ENCODE results near the gene TCF3. TPM values are rescaled to one million over a fixed set of nuclear protein-coding genes. Genes with fewer than 3 reads are reported as not detected.

TCF3 gene
- total and polyA plus RNA-seq, 2 donors (not counting 3 experiments of a cell fraction or from before 2014, with no cell fraction given) = 147 to 193 TPM

DNA sequence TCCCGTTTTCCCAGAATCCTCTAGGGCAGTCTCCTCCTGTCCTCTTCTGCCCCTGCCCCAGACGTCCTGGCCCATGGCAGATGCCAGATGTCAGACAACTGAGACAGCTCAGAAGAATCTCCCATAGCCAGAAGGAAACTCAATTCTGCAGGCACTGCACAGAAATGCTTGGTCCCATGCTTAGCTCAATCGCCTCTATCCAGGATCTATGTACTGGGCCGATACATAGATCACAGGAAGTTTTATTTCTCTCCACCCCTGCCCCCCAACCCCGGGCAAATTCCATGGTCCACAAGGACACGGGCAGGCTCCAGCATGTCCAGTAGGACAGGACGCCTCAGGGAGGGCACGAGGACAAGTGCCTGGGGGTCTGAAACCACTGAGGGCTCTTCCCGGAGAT lies 64.5 kb downstream of the TCF3 start:
- H3K27me3 ChIP-seq (ENCODE audit: control insufficient read depth in 2 of 2, insufficient read depth in 2 of 2, low read length in 2 of 2) = no peaks in the 10 kb centered on the region
- intact Hi-C loops (cut with micrococcal nuclease) (no loop called here), dilution Hi-C loops (cut with MboI; ENCODE audit: extremely low pct_ligation_motif_present, low sequenced_read_pairs) (no loop called here)
- no peak overlapping the region for H3K9ac ChIP-seq (replicated peaks; ENCODE audit: extremely low read depth, insufficient read depth, low read length)
- no peak overlapping the region for H2AFZ ChIP-seq (ENCODE audit: low read depth, low read length)
- H3K27ac ChIP-seq (ENCODE audit: insufficient read depth, low read depth, low read length) = no peak overlapping the region
- FAIRE-seq (no peak), DNase-seq (ENCODE audit: low read depth, low spot score) (no peak)
- POLR2A ChIA-PET = interaction anchor here (0.7 kb wide), 1 partner anchor 319 kb away, joined by 3 read pairs; the partner anchor contains the start of gene CIRBP
- H3K9me3 ChIP-seq (replicated peaks; ENCODE audit: control insufficient read depth, insufficient read depth, low read length) = no peaks in the 10 kb centered on the region
- H3K79me2 ChIP-seq (ENCODE audit: control insufficient read depth, insufficient read depth, low read length) = peaks cover 62% of the 10 kb centered on the region
- no peak for TF ChIP-seq FOS (IDR thresholded peaks at IDR 0.05; ENCODE audit: borderline replicate concordance, insufficient read depth, low read length)
- TF ChIP-seq POLR2A (IDR thresholded peaks at IDR 0.05; ENCODE audit: low read depth, low read length) = no peak
- TF ChIP-seq, protein P1, sequence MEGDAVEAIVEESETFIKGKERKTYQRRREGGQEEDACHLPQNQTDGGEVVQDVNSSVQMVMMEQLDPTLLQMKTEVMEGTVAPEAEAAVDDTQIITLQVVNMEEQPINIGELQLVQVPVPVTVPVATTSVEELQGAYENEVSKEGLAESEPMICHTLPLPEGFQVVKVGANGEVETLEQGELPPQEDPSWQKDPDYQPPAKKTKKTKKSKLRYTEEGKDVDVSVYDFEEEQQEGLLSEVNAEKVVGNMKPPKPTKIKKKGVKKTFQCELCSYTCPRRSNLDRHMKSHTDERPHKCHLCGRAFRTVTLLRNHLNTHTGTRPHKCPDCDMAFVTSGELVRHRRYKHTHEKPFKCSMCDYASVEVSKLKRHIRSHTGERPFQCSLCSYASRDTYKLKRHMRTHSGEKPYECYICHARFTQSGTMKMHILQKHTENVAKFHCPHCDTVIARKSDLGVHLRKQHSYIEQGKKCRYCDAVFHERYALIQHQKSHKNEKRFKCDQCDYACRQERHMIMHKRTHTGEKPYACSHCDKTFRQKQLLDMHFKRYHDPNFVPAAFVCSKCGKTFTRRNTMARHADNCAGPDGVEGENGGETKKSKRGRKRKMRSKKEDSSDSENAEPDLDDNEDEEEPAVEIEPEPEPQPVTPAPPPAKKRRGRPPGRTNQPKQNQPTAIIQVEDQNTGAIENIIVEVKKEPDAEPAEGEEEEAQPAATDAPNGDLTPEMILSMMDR (IDR thresholded peaks at IDR 0.05; ENCODE audit: extremely low read depth in 1 of 2, insufficient read depth in 1 of 2, low read depth in 1 of 2, low read length in 2 of 2) = no peak
- no peak for TF ChIP-seq POLR2AphosphoS5 (IDR thresholded peaks at IDR 0.05; ENCODE audit: insufficient read depth, low read depth, low read length)
- TF ChIP-seq, protein P2, sequence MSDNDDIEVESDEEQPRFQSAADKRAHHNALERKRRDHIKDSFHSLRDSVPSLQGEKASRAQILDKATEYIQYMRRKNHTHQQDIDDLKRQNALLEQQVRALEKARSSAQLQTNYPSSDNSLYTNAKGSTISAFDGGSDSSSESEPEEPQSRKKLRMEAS (IDR thresholded peaks at IDR 0.05; ENCODE audit: insufficient read depth, insufficient read length) = no peak
- TF ChIP-seq JUN (IDR thresholded peaks at IDR 0.05; ENCODE audit: borderline replicate concordance, insufficient read depth, insufficient read length, low read depth) = no peak
- TF ChIP-seq MYC (IDR thresholded peaks at IDR 0.05; ENCODE audit: low read depth, low read length) = no peak
- no peak for TF ChIP-seq GATA2 (IDR thresholded peaks at IDR 0.05; ENCODE audit: insufficient read depth, insufficient read length, low read depth, low read length)
- no peaks in the 10 kb centered on the region for H3K9me1 ChIP-seq (replicated peaks; ENCODE audit: control insufficient read depth, extremely low read depth, insufficient read depth, low read length)
- H3K36me3 ChIP-seq (ENCODE audit: control insufficient read depth in 2 of 2, extremely low read depth in 1 of 2, insufficient read depth in 2 of 2, low read length in 2 of 2) = peaks cover 2 to 11% of the 10 kb centered on the region in 2 experiments
- H3K4me3 ChIP-seq (replicated peaks in 1 of 3; ENCODE audit: insufficient read depth in 1 of 3, low read depth in 1 of 3, low read length in 3 of 3) = no peak overlapping the region
- no peaks in the 10 kb centered on the region for H4K20me1 ChIP-seq (replicated peaks; ENCODE audit: control insufficient read depth, extremely low read depth, insufficient read depth, low read length)
- CTCF ChIA-PET = interaction anchor here (0.7 to 4.0 kb wide), 4 partner anchors 9 to 321 kb away, joined by 3 to 26 read pairs (median 3); no protein-coding TSS in a partner anchor
- H3K4me1 ChIP-seq (ENCODE audit: control insufficient read depth, extremely low read depth, insufficient read depth, low read length) = peaks cover 12% of the 10 kb centered on the region
- no TSS peak for BruUV-seq (replicated peaks)
- H3K4me2 ChIP-seq (ENCODE audit: insufficient read depth, low read length) = no peak overlapping the region
